22Rv1 (cell line): ENCODE results near the gene PPP2R3A.

Source experiments
- H3K27ac ChIP-seq: fragments of 450-650 bp; 2 replicates; pipeline ENCODE4 v1.5.1; 2017
- ZFX ChIP-seq: fragments of 450-650 bp; IDR thresholded peaks from 2 replicates; pipeline ENCODE4 v1.6.1; 2017; ENCODE audit warnings: antibody characterized with exemption, borderline replicate concordance
- TF ChIP-seq, protein P1 (sequence below): fragments of 450-650 bp; IDR thresholded peaks from 2 replicates; pipeline ENCODE4 v1.5.1; 2017; ENCODE audit warnings: mild to moderate bottlenecking

PPP2R3A gene

DNA sequence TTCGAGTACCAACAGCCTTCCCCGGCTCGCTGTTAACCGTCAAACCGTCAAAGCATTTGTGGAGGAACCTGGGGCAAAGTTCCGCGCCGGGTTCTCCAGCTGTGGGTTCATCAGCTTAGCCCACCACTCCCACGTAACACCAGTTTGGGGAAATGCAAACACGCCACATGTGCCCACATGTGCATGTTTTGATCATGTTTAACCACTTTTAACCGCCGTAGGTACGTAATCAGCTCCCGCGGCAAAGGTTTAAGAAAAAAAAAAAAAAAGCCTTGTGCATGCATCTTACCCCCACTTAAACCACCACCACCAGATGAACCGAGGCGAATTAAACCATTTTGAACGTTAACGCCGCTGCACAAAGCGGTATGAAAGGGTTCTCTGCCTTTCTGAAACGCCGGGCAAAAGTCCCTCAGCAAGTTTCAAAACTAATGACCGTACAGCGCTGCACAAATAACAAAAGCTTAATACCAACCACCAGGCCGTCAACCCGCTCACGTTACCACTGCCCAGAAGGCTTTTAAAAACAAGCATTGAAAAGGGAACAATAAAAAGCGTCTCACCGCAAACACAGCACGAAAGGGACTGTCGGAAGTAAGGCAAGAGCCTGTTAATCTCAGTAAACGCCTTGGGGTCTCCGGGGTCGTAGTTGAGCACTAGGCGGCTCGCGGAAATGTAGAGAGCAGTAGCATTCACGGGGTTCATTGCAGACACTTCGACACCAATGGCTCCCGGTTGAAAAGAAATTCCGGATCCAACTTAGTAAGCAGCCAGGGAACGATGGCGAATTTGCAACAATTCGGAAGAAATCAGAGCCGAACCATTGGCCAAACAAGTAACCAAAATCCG lies 229.1 kb downstream of the PPP2R3A start:
- TF ChIP-seq, protein P1, sequence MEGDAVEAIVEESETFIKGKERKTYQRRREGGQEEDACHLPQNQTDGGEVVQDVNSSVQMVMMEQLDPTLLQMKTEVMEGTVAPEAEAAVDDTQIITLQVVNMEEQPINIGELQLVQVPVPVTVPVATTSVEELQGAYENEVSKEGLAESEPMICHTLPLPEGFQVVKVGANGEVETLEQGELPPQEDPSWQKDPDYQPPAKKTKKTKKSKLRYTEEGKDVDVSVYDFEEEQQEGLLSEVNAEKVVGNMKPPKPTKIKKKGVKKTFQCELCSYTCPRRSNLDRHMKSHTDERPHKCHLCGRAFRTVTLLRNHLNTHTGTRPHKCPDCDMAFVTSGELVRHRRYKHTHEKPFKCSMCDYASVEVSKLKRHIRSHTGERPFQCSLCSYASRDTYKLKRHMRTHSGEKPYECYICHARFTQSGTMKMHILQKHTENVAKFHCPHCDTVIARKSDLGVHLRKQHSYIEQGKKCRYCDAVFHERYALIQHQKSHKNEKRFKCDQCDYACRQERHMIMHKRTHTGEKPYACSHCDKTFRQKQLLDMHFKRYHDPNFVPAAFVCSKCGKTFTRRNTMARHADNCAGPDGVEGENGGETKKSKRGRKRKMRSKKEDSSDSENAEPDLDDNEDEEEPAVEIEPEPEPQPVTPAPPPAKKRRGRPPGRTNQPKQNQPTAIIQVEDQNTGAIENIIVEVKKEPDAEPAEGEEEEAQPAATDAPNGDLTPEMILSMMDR, result no peak
- TF ChIP-seq ZFX, result no peak
- peak overlapping the region; percentile 99 for H3K27ac ChIP-seq

DNA sequence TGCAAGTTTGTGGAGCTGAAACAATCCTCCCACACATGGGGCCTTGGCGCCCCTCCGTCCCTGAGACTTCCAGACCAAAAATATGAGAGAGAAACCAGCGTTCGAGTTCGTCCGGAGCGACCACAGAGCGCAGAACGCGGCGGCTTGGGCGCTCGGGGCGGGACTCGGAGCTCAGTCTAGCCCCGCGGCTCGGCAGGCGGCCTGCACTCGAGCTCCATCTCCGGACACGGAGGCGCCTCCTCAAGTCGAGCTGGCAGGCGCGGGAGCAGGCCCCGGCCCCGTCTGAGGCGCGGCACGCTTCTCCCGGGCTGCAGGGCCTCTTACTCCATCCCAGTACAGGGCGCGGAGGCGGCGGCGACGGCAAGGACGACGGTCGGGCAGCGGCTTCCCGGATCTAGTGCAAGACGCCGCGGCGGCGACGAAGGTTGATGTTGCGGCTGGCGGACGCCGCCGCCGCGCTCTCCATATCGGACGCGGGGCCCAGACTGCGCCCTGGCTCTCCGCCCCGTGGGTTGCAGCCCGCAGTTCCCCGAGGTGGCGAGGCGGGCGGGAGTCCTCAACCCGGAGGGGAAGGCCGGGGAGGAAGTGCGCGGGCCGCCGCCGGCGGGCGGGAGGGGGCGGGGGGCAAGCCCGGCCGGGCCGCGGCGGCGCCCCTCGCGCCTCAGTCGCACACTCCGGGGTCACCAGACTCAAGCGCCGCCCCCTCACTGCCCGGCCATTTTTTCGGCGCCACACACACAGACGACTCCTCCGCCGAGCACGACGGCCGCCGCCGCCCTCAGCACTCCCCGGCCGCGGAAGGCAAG lies 229.9 kb downstream of the PPP2R3A start:
- peak overlapping the region; percentile 99 for H3K27ac ChIP-seq
- no peak for TF ChIP-seq ZFX
- TF ChIP-seq, protein P1, result no peak

DNA sequence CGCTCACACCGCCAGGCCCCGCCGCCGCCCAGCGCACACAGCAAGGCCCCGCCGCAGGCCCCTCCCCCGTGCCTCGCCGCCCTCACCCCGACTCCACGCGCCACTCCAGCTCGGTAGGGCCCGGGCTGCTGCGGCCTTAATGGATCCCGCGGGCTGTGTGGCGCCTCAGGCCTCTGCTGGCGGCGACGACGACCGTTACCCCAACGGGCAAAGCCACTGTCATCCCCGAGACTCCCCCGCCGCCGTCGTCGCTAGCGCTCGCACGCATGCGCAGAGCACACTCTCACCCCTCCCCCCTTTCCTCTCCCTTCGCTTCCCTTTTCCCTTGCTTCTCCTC lies 230.5 kb downstream of the PPP2R3A start, which contains the start of gene MSL2:
TSS of gene MSL2 (minus strand) at position 272 of the 337 bp plus-strand sequence. CDS start 1,222 bp downstream, outside the sequence.
- H3K27ac ChIP-seq, result peak within 1 kb of the TSS; percentile 99

DNA sequence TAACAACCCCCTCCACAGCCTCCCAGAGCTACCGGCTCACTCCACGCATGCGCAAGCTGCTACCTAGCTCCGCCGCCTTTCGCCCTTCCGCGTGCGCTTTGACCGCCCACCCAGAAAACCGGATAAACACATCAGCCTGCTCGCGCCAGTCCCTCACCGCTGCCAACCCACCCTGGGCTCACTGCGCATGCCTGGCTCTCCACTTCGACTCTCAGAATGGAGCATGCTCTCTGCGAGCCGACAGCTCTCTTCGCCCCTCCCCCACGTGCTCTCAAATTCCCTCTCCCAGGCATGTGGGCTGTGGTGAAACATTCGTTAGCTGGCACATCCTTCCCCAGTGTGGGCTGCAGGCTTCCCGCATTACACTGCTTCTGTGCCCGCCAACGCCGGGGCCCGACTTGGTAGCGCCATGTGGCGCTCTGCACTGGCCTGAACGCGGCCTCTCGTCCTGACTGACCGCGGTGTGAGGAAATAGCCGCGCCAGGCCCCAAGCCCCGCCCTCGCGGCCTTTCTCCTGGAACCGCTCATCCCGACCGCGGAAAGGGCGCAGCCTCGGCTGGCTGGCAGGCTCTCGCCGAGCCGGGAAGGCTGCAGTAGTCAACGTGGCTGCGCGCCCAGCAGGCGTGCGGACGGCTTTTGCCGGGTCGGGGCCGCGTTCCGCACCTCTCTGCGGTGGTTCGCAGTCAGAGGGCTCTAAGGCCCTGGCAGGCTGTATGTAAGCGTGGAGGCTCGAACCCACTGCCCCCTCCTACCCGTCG lies 231.1 kb downstream of the PPP2R3A start:
- TF ChIP-seq, protein P1, result no peak
- 0 out of 2 replicates have a peak, but pooled peaks have one; percentile 18 for TF ChIP-seq ZFX
- H3K27ac ChIP-seq, result peak overlapping the region; percentile 99

More for the DNA sequence above, 230.5 kb downstream of the PPP2R3A start, which contains the start of gene MSL2:
- TF ChIP-seq, protein P1, result no peak
- no peak for TF ChIP-seq ZFX

DNA sequence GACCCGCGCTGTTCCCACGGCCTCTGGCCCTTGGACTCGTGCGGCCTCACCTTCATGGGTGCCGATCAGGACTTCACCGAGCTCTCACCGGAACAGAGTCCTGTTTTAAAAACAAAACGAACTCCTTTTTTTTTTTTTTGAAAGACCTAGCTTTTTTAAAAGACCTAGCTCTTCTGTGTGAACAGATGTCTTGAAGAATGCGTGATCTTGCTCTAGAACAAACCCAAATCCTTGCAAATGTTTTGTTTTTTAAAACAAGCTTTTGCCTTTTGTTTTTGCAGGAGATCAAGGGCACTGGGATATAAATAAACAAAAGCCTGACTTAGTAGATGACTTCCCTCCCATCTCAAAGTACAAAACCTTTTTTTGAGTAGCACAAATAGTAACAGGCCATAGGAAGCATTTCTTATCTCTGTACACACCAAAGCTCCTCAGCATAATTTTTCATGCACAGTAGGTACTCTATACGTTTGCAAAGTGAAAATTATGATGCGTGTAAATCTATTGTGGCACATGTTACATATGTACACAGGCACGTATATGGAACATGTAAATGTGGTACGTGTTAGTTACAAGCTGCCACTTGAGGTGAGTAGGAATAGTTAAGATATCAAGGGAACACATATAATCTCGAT lies 231.7 kb downstream of the PPP2R3A start:
- TF ChIP-seq, protein P1, result no peak
- TF ChIP-seq ZFX, result no peak
- H3K27ac ChIP-seq, result peak overlapping the region; percentile 99
